ENCODE data around the gene FES. TPM values are rescaled to one million over a fixed set of nuclear protein-coding genes. Genes with fewer than 3 reads are reported as not detected.
"Not testable (repeated sequence)": the region's sequence is repeated elsewhere in the genome, so short reads cannot be mapped to it uniquely, and the experiment has no call there.

Gene FES
- total RNA-seq, 1 donor from 2014 or later = 91.5 TPM

- DNase-seq (ENCODE audit: extremely low read depth, low read depth, low spot score) = no peak
Observed at GRCh38 chr15:90889736-90890456, 5.6 kb downstream of the FES start.

DNA sequence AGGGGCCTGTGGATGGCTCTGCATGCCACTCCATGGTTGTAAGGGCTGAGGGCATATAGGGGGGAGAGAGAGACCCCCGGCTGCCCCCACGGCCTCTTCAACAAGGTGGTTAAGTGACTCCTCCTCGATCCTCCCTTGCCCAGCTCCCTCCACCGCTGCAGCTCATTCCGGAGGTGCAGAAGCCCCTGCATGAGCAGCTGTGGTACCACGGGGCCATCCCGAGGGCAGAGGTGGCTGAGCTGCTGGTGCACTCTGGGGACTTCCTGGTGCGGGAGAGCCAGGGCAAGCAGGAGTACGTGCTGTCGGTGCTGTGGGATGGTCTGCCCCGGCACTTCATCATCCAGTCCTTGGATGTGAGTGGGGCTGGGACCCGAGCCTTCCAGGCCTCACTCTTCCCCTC is 6.5 kb downstream of the FES start:
- DNase-seq (ENCODE audit: extremely low read depth, low read depth, low spot score) = no peak

DNA sequence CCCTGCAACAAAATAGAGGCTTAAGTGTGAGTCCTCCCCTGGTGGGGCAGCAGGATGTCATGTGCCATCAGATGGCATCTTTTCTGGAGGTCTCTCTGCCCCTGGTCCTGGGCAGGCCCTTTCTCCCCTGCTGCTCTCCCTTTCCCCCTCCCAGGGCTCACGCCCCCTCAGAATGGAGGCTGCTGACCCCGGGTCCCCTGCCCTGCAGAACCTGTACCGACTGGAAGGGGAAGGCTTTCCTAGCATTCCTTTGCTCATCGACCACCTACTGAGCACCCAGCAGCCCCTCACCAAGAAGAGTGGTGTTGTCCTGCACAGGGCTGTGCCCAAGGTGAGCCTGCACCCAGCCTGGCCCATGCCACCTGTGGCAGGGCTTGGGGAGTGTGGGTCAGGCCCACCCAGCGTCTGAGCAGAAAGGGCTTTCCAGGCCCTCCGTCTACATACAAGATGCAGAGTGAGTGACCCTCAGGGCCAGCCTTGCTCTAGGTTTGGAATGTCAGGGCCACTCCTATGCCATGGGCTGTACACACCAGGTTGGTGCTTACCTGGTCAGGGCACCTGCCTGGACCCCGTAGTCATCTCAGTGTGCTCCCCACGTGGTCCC is 7.1 kb downstream of the FES start:
- no peak for DNase-seq (ENCODE audit: extremely low read depth, low read depth, low spot score)

DNA sequence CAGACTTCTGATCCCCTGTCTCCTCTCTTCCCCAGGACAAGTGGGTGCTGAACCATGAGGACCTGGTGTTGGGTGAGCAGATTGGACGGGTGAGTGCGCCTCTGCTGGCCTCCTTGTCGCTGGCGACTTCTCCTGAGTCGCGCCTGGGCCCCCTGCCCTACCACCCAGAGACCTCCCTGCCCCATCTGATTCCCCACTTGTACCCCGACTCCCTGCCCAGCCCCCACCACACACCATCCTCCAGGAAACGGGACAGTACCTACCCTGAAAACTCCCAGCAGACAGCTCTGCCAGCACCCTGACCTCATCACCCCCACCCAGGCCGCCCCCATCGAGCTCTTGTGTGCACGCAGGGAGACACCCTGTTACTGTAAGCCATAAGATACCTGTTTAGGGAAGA is 7.7 kb downstream of the FES start:
- DNase-seq (ENCODE audit: extremely low read depth, low read depth, low spot score) = no peak

DNA sequence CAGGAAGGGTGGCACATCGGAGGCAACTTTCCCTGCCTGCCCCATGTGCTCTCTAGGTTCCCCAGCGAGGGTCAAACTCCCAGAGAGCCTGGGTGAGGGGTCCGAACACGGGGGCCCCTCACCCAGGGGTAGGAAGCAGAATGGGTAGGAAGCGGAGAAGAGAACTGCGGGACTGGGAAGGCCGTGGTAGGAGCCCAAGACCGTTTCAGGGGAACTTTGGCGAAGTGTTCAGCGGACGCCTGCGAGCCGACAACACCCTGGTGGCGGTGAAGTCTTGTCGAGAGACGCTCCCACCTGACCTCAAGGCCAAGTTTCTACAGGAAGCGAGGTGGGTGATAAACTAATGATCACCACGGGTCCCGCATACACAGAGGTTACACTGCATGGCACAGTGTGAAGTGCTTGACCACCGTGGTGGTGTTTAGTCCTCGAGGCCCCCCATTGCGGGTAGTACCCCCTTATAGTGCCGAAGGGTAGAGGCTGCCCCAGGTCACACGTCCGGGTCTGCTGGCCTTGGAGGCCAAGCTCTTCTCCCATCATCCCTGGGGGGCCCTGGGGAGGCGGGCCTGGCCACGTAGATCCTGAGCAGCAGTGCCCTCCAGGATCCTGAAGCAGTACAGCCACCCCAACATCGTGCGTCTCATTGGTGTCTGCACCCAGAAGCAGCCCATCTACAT is 8.3 kb downstream of the FES start:
- no peak for DNase-seq (ENCODE audit: extremely low read depth, low read depth, low spot score)

DNA sequence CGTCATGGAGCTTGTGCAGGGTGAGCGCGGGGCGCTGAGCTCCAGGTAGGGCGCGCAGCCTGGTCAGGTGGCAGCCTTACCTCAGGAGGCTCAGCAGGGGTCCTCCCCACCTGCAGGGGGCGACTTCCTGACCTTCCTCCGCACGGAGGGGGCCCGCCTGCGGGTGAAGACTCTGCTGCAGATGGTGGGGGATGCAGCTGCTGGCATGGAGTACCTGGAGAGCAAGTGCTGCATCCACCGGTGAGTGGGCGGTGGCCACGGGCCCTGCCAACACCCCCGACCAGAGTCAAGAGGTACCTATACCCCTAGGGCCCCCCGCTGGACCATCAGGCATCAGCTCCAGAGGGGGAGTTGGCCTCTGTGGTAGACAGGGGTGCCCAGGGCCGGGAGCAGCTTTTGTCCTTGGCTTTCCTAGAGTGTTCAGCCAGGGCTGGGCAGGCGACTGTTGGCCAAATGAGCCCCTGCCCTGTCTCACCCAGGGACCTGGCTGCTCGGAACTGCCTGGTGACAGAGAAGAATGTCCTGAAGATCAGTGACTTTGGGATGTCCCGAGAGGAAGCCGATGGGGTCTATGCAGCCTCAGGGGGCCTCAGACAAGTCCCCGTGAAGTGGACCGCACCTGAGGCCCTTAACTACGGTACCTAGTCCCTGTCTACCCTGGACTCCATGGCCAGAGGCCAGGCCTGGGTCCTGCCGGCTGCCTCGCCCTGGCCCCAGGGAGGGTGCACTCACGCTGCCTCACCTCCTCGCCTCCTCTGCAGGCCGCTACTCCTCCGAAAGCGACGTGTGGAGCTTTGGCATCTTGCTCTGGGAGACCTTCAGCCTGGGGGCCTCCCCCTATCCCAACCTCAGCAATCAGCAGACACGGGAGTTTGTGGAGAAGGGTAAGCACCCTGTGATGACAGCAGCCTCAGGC is 9.1 kb downstream of the FES start:
- no peak for DNase-seq (ENCODE audit: extremely low read depth, low read depth, low spot score)

- DNase-seq (ENCODE audit: extremely low read depth, low read depth, low spot score) = no peak
Observed at GRCh38 chr15:90895571-90896117, 11.3 kb downstream of the FES start.

DNA sequence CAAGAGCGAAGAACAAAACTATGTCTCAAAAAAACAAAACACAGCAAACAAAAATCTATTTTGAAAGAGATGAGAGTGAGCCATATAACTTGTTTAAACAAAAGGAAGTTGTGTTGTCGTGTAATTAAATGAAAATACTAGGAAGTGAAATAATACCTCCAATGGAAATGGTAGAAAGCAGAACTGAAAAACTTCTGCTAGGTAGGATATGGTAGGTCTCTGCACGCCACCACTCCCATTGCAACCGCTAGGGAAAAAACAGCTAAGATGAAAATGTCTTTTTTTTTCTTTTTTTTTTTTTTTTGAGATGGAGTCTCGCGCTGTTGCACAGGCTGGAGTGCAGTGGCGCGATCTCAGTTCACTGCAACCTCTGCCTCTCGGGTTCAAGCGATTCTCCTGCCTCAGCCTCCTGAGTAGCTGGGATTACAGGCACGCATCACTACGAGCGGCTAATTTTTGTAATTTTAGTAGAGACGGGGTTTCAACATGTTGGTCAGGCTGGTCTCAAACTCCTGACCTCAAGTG is 12.9 kb downstream of the FES start:
- not testable (repeated sequence) for DNase-seq (ENCODE audit: extremely low read depth, low read depth, low spot score)

DNA sequence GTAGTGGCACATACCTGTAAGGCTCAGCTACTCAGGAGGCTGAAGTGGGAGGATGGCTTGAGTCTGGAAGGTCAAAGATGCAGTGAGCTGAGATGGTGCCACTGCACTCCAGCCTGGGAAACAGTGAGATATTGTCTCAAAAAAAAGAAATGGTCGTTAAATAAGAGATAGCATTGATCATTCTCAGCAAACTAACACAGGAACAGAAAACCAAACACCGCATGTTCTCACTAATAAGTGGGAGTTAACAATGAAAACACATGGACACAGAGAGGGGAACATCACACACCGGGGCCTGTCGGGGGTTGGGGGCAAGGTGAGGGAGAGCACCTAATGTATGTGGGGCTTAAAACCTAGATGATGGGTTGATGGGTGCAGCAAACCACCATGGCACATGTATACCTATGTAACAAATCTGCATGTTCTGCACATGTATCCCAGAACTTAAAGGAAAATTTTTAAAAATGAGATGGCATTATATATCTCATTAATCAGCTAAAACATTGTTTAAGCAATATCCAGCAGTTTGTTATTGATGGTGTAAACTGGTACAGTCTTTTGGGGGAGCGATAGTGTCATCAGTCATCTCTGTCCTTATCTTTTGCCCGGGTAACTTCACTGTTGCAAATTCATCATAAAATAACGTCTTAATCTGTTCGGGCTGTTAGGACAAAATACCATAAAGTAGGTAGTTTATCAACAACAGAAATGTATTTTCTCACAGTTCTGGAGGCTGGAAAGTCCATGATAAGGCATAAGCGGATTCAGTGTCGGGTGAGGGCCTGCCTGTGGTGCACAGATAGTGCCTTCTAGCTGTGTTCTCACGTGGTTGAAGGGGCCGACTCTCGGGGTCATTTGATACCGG is 17.1 kb downstream of the FES start:
- DNase-seq (ENCODE audit: extremely low read depth, low read depth, low spot score) = no peak

GRCh38 chr15:90902040-90902839 is 17.9 kb downstream of the FES start:
- peak; percentile 23 for DNase-seq (ENCODE audit: extremely low read depth, low read depth, low spot score)

- no peak for DNase-seq (ENCODE audit: extremely low read depth, low read depth, low spot score)
Observed at GRCh38 chr15:90902840-90903732, 18.8 kb downstream of the FES start, which contains the start of gene MAN2A2. MAN2A2 (plus strand) TSS chr15:90903302; CDS start chr15:90904208, 906 bp downstream.

GRCh38 chr15:90903733-90904536 is 19.6 kb downstream of the FES start:
- DNase-seq (ENCODE audit: extremely low read depth, low read depth, low spot score) = no peak

DNA sequence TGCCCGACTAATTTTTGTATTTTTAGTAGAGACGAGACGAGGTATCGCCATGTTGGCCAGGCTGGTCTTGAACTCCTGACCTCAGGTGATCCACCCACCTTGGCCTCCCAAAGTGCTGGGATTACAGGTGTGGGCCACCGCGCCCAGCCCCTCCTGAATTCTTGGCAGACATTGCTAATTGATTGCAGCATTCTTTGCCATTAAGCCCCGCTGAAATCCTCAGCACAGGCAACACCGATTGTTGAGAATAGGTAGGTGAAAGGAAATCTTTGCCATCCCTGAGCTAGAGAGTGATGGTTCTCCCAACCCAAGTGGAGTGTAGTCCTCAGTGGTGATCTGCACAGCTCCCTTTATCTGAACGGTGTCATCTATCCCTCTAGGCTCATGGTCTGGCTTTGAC is 20.4 kb downstream of the FES start:
- DNase-seq (ENCODE audit: extremely low read depth, low read depth, low spot score) = no peak

GRCh38 chr15:90905306-90906180 is 21.2 kb downstream of the FES start:
- DNase-seq (ENCODE audit: extremely low read depth, low read depth, low spot score) = no peak

- no peak for DNase-seq (ENCODE audit: extremely low read depth, low read depth, low spot score)
Observed at GRCh38 chr15:90906181-90906849, 22.0 kb downstream of the FES start.
